Stimulated activated naive CD8-positive, alpha-beta T cell treated with anti-CD3 and anti-CD28 coated beads, Interleukin-15, amount 100 ng/mL, for 72 hours (primary cell): ENCODE results near the gene TCF7.

ENCODE experiments used
- ATAC-seq: fragments of 150-1000 bp; cut with Tn5 transposase; 2 replicates; pipeline ENCODE4 v1.10.0; 2021; ENCODE audit warnings: mild to moderate bottlenecking, moderate library complexity
- DNase-seq, 2 donors: peaks; one replicate each; pipeline ENCODE4 v3.0.0; 2021 to 2022
- H3K27ac Mint-ChIP-seq, 2 donors: one replicate each; pipeline ENCODE4 v1.8.0; 2022; ENCODE audit warnings: mild to moderate bottlenecking in 2 of 2, mixed read lengths in 2 of 2, moderate library complexity in 2 of 2
- H3K27me3 Mint-ChIP-seq: one replicate; pipeline ENCODE4 v1.8.0; 2022; ENCODE audit warnings: mixed read lengths
- H3K4me1 Mint-ChIP-seq: one replicate; pipeline ENCODE4 v1.8.0; 2022; ENCODE audit warnings: mild to moderate bottlenecking, mixed read lengths
- H3K4me3 Mint-ChIP-seq, 2 donors: one replicate each; pipeline ENCODE4 v1.8.0; 2022; ENCODE audit warnings: mild to moderate bottlenecking in 2 of 2, mixed read lengths in 2 of 2, moderate library complexity in 1 of 2
- H3K9me3 Mint-ChIP-seq, 2 donors: one replicate each; pipeline ENCODE4 v1.8.0; 2022; ENCODE audit warnings: mixed read lengths in 2 of 2

Gene TCF7

GRCh38 chr5:134140530-134141201 is 26.2 kb downstream of the TCF7 start:
- no peaks in the 10 kb centered on the region for H3K27me3 Mint-ChIP-seq
- peak overlapping the region; percentile 60 to 90 for H3K27ac Mint-ChIP-seq
- ATAC-seq = peak; percentile 39
- peak overlapping the region in 1 of 2 donors; percentile 67 for H3K4me3 Mint-ChIP-seq
- DNase-seq = peak in 1 of 2 donors; percentile 69
- peaks cover 94% of the 10 kb centered on the region for H3K4me1 Mint-ChIP-seq
- H3K9me3 Mint-ChIP-seq = no peaks in the 10 kb centered on the region

- Mint-ChIP-seq H3K27ac (peak overlapping the region; percentile 83 to 90), H3K9me3 (no peaks in the 10 kb centered on the region), H3K27me3 (no peaks in the 10 kb centered on the region), H3K4me1 (peaks cover 94% of the 10 kb centered on the region), H3K4me3 (no peak overlapping the region)
- DNase-seq = peak in 1 of 2 donors; percentile 31
- no peak for ATAC-seq
Measured at GRCh38 chr5:134141331-134142050, 27.0 kb downstream of the TCF7 start.

DNA sequence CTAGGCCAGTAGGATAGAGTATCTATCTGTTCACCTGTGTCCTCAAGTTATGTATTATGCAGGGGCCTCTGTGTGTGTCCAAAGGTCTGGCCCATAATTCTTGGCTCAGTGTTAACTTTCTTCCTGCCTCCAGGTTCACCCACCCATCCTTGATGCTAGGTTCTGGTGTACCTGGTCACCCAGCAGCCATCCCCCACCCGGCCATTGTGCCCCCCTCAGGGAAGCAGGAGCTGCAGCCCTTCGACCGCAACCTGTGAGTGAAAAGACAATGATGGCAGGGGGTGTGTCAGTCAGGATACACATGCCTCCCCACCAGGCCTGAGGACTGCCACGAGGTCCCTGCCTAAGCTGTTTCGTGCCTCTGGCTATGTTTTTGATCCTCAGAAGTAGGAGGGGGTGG is 27.6 kb downstream of the TCF7 start:
- Mint-ChIP-seq H3K27ac (peak overlapping the region in 1 of 2 donors; percentile 77), H3K27me3 (no peaks in the 10 kb centered on the region), H3K4me1 (peaks cover 94% of the 10 kb centered on the region), H3K4me3 (no peak overlapping the region), H3K9me3 (no peaks in the 10 kb centered on the region)
- ATAC-seq (no peak), DNase-seq (no peak)

GRCh38 chr5:134142806-134143205 is 28.3 kb downstream of the TCF7 start:
- H3K27me3 Mint-ChIP-seq = no peaks in the 10 kb centered on the region
- peak in 1 of 2 donors; percentile 5 for DNase-seq
- H3K4me1 Mint-ChIP-seq = peaks cover 91% of the 10 kb centered on the region
- no peak for ATAC-seq
- H3K9me3 Mint-ChIP-seq = no peaks in the 10 kb centered on the region
- H3K4me3 Mint-ChIP-seq = no peak overlapping the region
- peak overlapping the region; percentile 20 to 69 for H3K27ac Mint-ChIP-seq

GRCh38 chr5:134143431-134143830 is 28.9 kb downstream of the TCF7 start:
- peak in 1 of 2 donors; percentile 3 for DNase-seq
- Mint-ChIP-seq H3K9me3 (no peaks in the 10 kb centered on the region), H3K27ac (peak overlapping the region; percentile 73 to 84), H3K4me1 (peaks cover 84% of the 10 kb centered on the region), H3K27me3 (no peaks in the 10 kb centered on the region), H3K4me3 (no peak overlapping the region)
- ATAC-seq = no peak

GRCh38 chr5:134143944-134144941 is 29.8 kb downstream of the TCF7 start:
- peaks cover 80% of the 10 kb centered on the region for H3K4me1 Mint-ChIP-seq
- peak overlapping the region; percentile 77 to 84 for H3K27ac Mint-ChIP-seq
- no peaks in the 10 kb centered on the region for H3K9me3 Mint-ChIP-seq
- ATAC-seq (no peak), DNase-seq (no peak)
- no peaks in the 10 kb centered on the region for H3K27me3 Mint-ChIP-seq
- no peak overlapping the region for H3K4me3 Mint-ChIP-seq

DNA sequence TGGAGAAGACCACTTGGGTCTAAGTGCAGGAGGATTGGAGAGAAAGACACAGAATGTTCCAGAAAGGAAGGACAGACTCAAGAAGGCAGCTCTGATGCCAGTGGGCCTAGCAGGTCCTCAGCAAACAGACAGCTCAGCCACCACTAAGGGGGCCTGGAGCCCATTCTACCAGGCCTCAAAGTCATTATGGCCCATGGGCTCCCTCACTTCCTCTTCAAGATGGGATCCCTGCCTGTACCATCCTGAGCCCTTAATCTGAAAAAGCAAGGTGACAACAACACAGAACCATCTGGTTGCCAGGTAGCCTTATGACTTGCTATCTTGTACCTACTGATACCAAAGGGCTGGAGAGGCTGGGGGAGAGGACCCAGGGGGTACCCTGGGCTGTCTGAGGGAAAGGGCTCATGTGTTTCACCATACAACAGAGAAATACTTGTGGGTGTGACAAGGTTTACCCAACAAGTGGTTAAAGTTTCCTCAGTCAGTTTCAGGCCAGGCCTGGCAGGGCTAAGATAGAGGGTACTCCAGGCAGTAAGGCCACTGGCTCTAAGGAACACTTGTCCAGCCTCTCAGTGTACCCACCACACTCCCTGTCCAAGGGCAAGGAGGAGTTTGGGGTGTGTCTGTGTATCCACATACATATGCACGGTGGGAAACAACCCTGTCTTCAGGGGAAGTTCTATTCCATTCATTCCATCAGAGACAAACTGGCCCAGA is 30.7 kb downstream of the TCF7 start:
- Mint-ChIP-seq H3K27ac (peak overlapping the region; percentile 68 to 77), H3K27me3 (no peaks in the 10 kb centered on the region), H3K4me3 (no peak overlapping the region), H3K4me1 (peaks cover 77% of the 10 kb centered on the region), H3K9me3 (no peaks in the 10 kb centered on the region)
- ATAC-seq = peak; percentile 62
- peak in 1 of 2 donors; percentile 39 for DNase-seq

GRCh38 chr5:134145779-134146581 is 31.5 kb downstream of the TCF7 start:
- H3K4me1 Mint-ChIP-seq = peaks cover 77% of the 10 kb centered on the region
- no peaks in the 10 kb centered on the region for H3K9me3 Mint-ChIP-seq
- no peak overlapping the region for H3K4me3 Mint-ChIP-seq
- no peaks in the 10 kb centered on the region for H3K27me3 Mint-ChIP-seq
- ATAC-seq = peak; percentile 74
- H3K27ac Mint-ChIP-seq = peak overlapping the region in 1 of 2 donors; percentile 89
- DNase-seq = peak; percentile 79 to 81

GRCh38 chr5:134146651-134147518 is 32.4 kb downstream of the TCF7 start:
- H3K4me3 Mint-ChIP-seq = no peak overlapping the region
- H3K27me3 Mint-ChIP-seq = no peaks in the 10 kb centered on the region
- DNase-seq (no peak), ATAC-seq (no peak)
- peak overlapping the region in 1 of 2 donors; percentile 89 for H3K27ac Mint-ChIP-seq
- H3K4me1 Mint-ChIP-seq = peaks cover 77% of the 10 kb centered on the region
- no peaks in the 10 kb centered on the region for H3K9me3 Mint-ChIP-seq

DNA sequence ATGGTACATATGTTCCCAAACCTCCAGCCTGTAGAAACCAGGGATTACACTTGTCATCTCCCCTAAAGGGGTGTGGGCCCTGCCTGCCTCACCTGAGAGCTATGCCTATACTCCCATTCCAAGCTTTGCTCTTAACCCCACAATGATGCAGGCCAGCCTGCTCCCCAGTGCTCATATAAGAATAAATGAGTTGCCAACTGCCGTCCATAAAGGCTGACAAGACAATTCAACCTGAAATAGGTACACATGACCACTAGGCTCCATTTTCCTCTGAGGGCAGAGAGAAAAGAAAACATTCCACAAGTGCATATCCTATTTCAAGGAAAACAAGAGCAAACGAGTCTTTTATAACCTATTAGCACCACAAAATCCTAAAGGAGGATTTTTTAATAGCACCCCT is 33.8 kb downstream of the TCF7 start:
- Mint-ChIP-seq H3K9me3 (no peaks in the 10 kb centered on the region), H3K27me3 (no peaks in the 10 kb centered on the region), H3K4me1 (peaks cover 84% of the 10 kb centered on the region), H3K4me3 (no peak overlapping the region), H3K27ac (no peak overlapping the region)
- ATAC-seq (no peak), DNase-seq (no peak)

DNA sequence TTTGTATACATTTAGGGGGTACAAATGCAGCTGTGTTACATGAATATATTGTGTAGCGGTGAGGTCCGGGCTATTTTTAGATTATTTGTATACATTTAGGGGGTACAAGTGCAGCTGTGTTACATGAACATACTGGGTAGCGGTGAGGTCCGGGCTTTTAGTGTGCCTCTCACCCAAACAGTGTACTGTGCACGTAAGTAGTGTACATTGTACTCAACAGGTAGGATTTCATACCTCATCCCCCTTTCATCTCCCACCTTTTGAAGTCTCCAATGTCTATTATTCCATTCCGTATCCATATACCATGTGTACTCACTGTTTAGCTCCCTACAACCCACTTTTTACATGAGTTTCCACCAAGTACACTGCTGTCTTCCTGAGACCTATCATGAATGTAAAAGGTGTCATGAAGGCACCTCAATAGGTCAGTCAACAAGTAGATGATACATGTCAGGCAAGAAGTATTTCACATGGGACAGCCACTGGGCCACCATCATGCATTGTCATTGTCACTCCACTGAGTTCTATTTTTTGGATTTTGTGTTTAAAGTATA is 34.6 kb downstream of the TCF7 start:
- Mint-ChIP-seq H3K27me3 (no peaks in the 10 kb centered on the region), H3K27ac (peak overlapping the region in 1 of 2 donors; percentile 77), H3K4me1 (peaks cover 84% of the 10 kb centered on the region), H3K9me3 (no peaks in the 10 kb centered on the region), H3K4me3 (no peak overlapping the region)
- no peak for ATAC-seq
- no peak for DNase-seq

GRCh38 chr5:134149571-134150303 is 35.3 kb downstream of the TCF7 start:
- H3K4me1 Mint-ChIP-seq = peaks cover 81% of the 10 kb centered on the region
- ATAC-seq (no peak), DNase-seq (no peak)
- H3K9me3 Mint-ChIP-seq = no peaks in the 10 kb centered on the region
- peak overlapping the region; percentile 1 to 98 for H3K27ac Mint-ChIP-seq
- no peak overlapping the region for H3K4me3 Mint-ChIP-seq
- no peaks in the 10 kb centered on the region for H3K27me3 Mint-ChIP-seq

GRCh38 chr5:134151723-134152122 is 37.2 kb downstream of the TCF7 start:
- DNase-seq = no peak

More at GRCh38 chr5:134151723-134152122, 37.2 kb downstream of the TCF7 start:
- Mint-ChIP-seq H3K4me3 (no peak overlapping the region), H3K9me3 (no peaks in the 10 kb centered on the region), H3K27ac (peak overlapping the region in 1 of 2 donors; percentile 60), H3K4me1 (peaks cover 81% of the 10 kb centered on the region), H3K27me3 (no peaks in the 10 kb centered on the region)
- no peak for ATAC-seq
